GM21576 (cell line): ENCODE measurements around the gene CDK1.
A peak's percentile ranks its signal among the peaks of the same experiment; 100 is the strongest.
"Not testable (repeated sequence)": the region's sequence is repeated elsewhere in the genome, so short reads cannot be mapped to it uniquely, and the experiment has no call there.

ENCODE experiments used
- ATAC-seq: cut with Tn5 transposase; IDR thresholded peaks from one replicate; pipeline ENCODE4 v1.9.1; 2021; ENCODE audit warnings: mild to moderate bottlenecking, moderate library complexity; ENCODE audit not compliant: unreplicated experiment

Gene CDK1

GRCh38 chr10:60810437-60811182 is 32.3 kb downstream of the CDK1 start:
- ATAC-seq: no peak

DNA sequence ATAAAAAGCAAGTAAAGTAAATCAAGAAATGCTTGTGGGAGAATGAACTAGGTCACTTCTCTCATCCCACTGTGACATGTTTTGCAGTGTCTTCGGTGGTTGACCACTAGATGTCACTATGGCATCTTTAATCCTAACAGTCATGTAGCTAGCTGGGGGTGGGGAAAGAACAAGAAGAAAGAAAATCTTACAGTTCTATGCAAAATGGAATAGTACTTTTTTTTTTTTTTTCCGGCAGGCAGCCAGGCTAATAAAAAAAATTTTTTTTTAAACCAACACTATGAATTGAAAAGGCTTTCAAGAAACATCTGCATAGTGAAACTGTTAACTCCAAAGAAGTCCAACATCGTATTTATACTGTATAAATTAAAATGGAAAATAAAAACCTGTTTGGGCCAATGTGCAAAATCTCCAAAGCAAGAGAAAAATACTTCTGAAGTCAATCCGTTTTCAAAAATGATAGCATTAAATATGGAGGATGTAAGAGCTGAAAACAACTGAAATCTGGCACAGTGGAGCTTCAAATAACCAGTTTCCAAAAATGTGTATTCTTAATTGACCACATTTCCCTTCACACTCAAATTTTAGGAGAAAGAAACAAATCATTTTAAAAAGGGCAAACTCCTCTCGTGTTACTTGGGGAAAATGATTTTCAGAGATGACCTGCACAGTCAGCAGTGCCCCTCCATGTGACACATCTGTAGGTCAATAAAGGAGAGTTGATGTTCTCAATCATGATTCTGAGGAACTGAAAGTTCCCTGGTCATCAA is 38.5 kb downstream of the CDK1 start:
- peak; percentile 82 for ATAC-seq

DNA sequence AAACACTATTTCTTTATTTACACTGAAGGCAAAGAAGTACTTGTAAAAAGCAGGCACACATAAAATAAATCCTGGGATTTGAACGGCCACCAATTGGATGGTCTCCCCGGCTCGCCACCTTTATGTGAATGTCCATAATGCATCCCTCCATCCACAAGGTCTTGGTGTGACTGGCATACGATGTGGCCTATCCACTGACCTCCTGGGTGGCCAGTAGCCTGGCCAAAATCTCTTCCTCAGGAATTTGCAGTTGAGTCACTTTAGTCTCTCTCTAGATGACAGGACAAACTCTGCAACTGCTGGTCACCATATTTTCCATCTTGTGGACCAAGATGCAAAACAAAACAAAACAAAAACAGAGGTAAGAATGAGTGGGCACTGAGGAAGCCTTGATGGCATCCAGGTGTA is 39.1 kb downstream of the CDK1 start:
- no peak for ATAC-seq

DNA sequence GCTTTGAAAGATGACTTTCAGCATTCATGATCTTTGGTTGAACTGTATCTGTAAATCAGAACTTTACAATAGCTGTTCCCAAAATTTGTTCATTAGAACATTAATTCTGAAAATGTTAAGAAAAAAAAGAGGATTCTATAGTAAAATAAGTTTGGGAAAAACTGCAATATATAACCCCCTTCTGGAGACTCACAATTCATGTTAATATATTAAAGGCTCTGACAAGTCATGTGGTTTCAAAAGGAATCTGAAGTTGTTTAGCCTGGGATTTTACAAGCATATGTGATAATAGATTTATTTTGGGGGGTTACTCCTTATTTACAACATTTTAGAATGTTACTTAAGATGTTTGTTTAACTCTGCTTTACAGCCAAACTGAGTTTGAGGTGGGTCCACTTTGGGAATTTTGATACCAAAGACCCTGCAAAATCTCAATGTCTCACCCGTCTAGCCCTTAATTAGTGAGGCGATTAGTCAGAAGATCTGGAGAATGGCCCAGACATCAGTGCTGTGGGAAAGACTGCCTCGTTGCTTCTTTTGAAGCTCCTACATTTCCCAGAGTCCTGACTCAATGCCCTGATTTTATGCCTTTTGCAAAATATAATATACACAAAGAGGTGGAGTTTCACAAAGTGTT is 40.0 kb downstream of the CDK1 start:
- ATAC-seq: no peak

DNA sequence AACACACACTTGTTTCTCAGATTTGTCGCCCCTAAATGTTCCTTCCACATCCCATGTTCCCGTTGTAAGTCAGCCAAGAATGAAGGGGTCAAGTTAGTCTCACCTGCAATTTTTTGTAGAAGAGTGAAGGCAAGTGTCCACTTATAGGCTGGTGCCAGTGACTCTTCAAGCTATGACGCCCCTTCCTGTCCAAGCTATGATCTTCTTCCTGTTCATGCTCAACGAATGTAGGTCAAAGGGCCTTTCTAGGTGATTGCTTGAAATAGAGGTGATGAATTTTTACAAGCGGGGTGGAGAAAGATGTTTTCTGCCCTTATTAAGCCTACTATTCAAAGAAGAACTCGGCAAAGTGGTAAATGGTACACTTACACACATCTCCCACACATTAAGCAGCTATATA is 41.0 kb downstream of the CDK1 start:
- no peak for ATAC-seq

DNA sequence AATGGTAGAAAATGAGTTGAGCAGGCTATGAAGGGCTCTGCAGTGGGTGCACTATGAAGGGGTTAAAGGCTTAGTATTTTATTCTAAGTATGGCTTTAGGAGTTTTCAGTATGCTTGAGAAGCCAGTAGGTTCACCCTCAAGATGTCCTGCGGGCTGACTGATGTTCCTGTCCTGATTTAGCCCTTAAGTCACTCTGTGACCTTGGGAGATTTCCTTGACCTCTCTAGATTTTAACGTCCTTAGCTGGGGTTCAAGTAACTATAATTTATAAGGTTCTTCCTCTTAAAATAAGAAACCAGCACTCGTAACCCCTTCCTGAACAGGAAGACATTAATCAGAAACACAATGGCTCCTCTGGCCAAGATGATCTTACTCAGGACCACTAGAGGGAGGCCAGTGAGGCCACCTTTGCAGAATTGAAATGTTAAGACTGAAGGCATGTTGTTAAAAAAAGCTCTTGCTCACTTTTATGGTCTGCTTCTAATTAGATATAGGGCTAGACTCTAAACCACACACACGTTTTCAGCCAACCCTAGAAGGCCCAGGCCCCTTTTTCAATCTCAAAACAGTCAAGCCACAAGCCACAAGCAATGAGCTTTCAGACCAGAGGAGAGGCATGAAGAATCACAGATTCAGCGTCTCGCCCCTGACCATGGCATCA is 41.9 kb downstream of the CDK1 start:
- peak; percentile 52 for ATAC-seq

DNA sequence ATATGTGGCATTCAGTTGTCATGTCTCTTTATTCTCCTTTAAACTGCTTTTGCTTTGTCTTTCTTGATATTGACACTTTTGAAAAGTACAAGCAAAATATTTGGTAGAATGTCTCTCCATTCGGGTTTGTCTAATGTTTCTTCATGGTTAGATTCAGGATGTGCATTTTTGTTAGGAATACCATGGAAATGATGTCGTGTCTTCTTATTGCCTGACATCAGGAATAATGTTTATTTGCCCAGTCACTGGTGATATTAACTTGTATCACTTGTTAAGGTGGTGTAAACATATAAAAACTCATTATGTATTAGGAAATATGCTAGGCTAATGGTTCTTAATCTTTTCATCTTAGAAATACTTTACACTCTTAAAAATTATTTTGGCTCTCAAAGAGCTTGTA is 43.4 kb downstream of the CDK1 start:
- no peak for ATAC-seq

GRCh38 chr10:60822809-60823208 is 44.5 kb downstream of the CDK1 start:
- ATAC-seq: no peak

DNA sequence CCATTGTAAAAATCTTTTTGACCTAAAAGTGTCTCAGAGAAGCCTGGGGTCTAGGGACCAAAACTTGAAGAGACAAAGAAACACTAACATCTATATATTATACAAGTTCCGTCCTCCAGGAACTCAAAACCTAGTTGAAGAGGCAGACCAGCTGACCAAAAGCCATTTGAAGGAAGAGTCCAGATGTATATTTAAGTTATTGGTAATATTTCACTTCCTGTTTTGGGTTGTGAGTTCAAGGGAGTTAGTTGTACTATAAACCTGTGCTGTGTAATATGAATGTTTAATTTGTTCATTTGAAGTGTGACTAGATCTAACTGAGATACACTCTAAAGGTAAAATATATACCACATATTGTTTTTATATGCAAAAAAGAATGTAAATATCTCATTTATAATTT is 45.0 kb downstream of the CDK1 start:
- no peak for ATAC-seq

DNA sequence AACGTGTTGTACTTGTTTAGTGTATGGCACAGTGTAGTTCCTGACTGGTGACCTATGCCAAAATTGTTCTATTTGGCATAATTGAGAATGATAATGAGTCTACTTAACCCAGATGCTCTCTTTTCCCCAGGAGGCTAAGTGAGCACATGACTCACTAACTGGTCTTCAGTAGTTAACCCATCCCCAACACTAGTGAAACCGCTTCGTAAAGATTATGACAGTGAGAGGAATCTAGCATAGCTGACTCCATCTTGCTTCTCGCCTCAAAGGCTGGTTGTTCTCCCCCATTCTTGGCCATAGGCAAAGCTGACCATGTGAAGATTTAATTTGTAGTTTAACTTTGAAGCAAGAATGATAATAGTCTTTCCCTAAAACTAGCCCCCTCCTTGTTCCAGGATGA is 47.2 kb downstream of the CDK1 start:
- no peak for ATAC-seq

GRCh38 chr10:60827791-60828488 is 49.7 kb downstream of the CDK1 start:
- no peak for ATAC-seq

DNA sequence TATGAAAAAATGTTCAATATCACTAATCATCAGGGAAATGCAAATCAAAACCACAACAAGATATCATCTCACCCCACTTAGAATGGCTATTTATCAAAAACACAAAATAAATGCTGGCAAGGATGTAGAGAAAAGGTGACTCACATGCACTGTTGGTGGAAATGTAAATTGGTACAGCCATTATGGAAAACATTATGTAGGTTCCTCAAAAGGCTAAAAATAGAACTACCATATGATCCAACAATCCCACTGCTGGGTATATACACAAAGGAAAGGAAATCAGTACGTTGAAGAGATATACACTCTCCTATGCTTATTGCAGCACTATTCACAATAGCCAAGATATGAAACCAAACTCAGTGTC is 50.2 kb downstream of the CDK1 start:
- no peak for ATAC-seq

- ATAC-seq: not testable (repeated sequence)
Observed at GRCh38 chr10:60832136-60832535, 53.9 kb downstream of the CDK1 start.

- ATAC-seq: no peak
Observed at GRCh38 chr10:60834401-60834800, 56.1 kb downstream of the CDK1 start.

GRCh38 chr10:60835049-60835448 is 56.8 kb downstream of the CDK1 start:
- no peak for ATAC-seq

- not testable (repeated sequence) for ATAC-seq
Observed at GRCh38 chr10:60841227-60841626, 62.9 kb downstream of the CDK1 start.

DNA sequence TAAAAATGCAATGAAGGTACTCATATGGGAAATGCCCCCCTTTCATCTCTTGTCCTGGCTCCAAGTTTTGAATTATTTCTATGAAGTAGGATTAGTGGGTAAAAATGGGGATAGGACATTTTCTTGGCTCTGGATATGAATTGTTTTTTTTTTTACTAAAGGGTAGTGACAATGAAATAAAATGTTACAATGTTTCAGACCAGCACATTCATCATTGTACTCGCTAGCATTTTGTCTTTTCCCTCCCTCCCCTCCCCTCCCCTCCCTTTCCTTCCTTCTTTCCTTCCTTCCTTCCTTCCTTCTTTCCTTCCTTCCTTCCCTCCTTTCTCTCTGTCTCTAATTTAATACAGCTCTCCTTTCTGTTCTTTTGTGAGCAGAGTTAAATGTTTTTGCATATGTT is 64.4 kb downstream of the CDK1 start:
- no peak for ATAC-seq
